NT2/D1 (cell line): Measurements from ENCODE around the gene EWSR1.

ENCODE experiments used
- DNase-seq: peaks from one replicate; pipeline ENCODE4 v3.0.0-alpha.2; 2011; ENCODE audit warnings: low read depth, low spot score
- H3K27me3 ChIP-seq: 2 replicates; pipeline ENCODE4 v1.6.0; 2011; ENCODE audit warnings: mild to moderate bottlenecking; ENCODE audit not compliant: insufficient read length, insufficient read depth
- H3K36me3 ChIP-seq: 2 replicates; pipeline ENCODE4 v1.6.1; 2011; ENCODE audit warnings: mild to moderate bottlenecking, low read length, mixed read lengths; ENCODE audit not compliant: insufficient read depth, insufficient read length
- H3K4me1 ChIP-seq: 2 replicates; pipeline ENCODE4 v1.5.1; 2011; ENCODE audit not compliant: insufficient read depth, insufficient read length
- H3K4me3 ChIP-seq: 2 replicates; pipeline ENCODE4 v1.5.1; 2011; ENCODE audit warnings: low read depth; ENCODE audit not compliant: insufficient read length
- H3K9ac ChIP-seq: 2 replicates; pipeline ENCODE4 v1.6.0; 2011; ENCODE audit warnings: low read depth; ENCODE audit not compliant: insufficient read length
- H3K9me3 ChIP-seq: 2 replicates; pipeline ENCODE4 v1.5.1; 2011; ENCODE audit warnings: mild to moderate bottlenecking, low read length; ENCODE audit not compliant: insufficient read depth
- SUZ12 ChIP-seq: IDR thresholded peaks from 2 replicates; pipeline ENCODE4 v1.6.1; 2011; ENCODE audit not compliant: insufficient read length, insufficient read depth; ENCODE audit errors: extremely low read depth
- YY1 ChIP-seq: IDR thresholded peaks from 2 replicates; pipeline ENCODE4 v1.6.1; 2011; ENCODE audit not compliant: insufficient read length, insufficient read depth
- ZNF274 ChIP-seq: IDR thresholded peaks from 2 replicates; pipeline ENCODE4 v1.6.1; 2011; ENCODE audit warnings: mild to moderate bottlenecking, low read depth, low read length

Gene EWSR1

DNA sequence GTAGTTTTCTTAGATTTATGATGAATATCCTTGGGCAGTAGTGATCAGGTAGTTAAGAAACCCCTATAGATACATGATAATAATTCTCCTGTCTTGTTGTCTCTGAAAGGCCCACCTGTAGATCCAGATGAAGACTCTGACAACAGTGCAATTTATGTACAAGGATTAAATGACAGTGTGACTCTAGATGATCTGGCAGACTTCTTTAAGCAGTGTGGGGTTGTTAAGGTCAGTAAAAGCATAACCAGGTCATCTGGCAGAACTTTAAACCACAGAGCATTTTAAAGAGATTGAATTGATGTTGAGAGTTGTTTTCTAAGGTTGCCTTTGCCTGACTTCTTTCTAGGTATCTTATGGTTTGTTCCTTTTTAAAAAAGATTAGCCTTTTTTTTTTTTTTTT, 24.3 kb downstream of the EWSR1 start:
- Histone ChIP-seq H3K4me3 (no peak overlapping the region), H3K36me3 (peaks cover 96% of the 10 kb centered on the region)

DNA sequence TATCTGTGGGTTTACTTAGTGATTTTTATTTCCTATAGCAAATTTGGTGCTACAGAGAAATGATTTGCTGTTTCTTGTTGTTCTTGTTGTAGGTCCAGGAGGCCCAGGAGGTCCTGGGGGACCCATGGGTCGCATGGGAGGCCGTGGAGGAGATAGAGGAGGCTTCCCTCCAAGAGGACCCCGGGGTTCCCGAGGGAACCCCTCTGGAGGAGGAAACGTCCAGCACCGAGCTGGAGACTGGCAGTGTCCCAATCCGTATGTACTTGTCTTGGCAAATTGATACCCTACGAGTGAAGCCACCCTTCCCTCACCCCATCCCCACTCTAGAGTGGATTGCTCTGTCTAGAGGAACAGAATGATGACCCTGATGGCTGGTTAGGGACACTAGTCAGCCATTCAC, 30.6 kb downstream of the EWSR1 start:
- H3K4me3 ChIP-seq: no peak overlapping the region
- H3K27me3 ChIP-seq: no peaks in the 10 kb centered on the region
- no peak for DNase-seq
- TF ChIP-seq SUZ12 (no peak), YY1 (no peak), ZNF274 (no peak)
- H3K4me1 ChIP-seq: no peaks in the 10 kb centered on the region
- H3K36me3 ChIP-seq: peaks cover 64% of the 10 kb centered on the region
- no peak overlapping the region for H3K9ac ChIP-seq
- H3K9me3 ChIP-seq: no peaks in the 10 kb centered on the region

More for the DNA sequence above, 24.3 kb downstream of the EWSR1 start:
- DNase-seq: no peak
- Histone ChIP-seq H3K4me1 (no peaks in the 10 kb centered on the region), H3K9me3 (no peaks in the 10 kb centered on the region), H3K9ac (no peak overlapping the region), H3K27me3 (no peaks in the 10 kb centered on the region)
- TF ChIP-seq SUZ12 (no peak), YY1 (no peak)

DNA sequence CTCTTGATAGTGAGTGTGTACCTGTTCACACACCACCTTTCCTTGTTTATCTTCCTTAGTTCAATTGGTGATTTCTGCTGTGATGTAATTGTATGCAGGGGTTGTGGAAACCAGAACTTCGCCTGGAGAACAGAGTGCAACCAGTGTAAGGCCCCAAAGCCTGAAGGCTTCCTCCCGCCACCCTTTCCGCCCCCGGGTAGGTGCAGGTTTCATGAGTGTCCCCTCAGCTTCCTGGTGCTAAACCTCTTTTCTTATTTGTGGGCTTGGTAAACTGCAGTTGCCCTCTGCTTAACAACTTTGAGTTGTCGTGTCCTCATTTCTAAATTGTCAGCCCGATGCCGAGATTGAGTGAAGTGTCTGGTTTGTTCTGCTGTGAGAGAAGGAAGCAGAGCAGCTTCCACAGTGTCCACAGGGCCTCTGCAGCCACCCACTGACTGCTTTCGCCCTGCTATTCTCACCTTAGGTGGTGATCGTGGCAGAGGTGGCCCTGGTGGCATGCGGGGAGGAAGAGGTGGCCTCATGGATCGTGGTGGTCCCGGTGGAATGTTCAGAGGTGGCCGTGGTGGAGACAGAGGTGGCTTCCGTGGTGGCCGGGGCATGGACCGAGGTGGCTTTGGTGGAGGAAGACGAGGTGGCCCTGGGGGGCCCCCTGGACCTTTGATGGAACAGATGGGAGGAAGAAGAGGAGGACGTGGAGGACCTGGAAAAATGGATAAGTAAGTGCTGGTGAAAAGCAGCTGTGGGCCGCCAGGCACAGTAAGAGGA, 31.2 kb downstream of the EWSR1 start:
- no peak for DNase-seq
- H3K9ac ChIP-seq: no peak overlapping the region
- peaks cover 60% of the 10 kb centered on the region for H3K36me3 ChIP-seq
- TF ChIP-seq YY1 (no peak), ZNF274 (no peak), SUZ12 (no peak)
- H3K4me3 ChIP-seq: no peak overlapping the region
- H3K9me3 ChIP-seq: no peaks in the 10 kb centered on the region
- no peaks in the 10 kb centered on the region for H3K27me3 ChIP-seq
- no peaks in the 10 kb centered on the region for H3K4me1 ChIP-seq

DNA sequence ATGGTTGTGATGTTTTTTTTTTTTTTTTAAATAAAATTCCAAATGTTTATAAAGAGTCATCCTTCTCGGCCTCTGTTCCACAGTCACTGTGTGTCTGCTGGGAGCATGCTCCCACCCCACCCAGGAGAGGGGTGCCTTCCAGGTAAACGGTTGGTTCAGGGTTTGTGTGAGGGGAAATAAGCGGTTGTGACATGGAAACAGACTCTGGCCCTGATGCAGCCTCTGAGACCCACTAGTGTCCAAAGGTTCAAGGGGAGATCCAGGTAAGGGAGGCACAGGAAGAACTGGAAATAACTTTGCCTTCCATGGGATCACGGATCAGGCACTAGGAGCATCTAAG, 32.4 kb downstream of the EWSR1 start:
- no peaks in the 10 kb centered on the region for H3K9me3 ChIP-seq
- no peaks in the 10 kb centered on the region for H3K27me3 ChIP-seq
- H3K36me3 ChIP-seq: peaks cover 50% of the 10 kb centered on the region
- peaks cover 5% of the 10 kb centered on the region for H3K4me1 ChIP-seq
- no peak for DNase-seq
- no peak overlapping the region for H3K9ac ChIP-seq
- TF ChIP-seq SUZ12: no peak
- no peak for TF ChIP-seq ZNF274
- no peak overlapping the region for H3K4me3 ChIP-seq

DNA sequence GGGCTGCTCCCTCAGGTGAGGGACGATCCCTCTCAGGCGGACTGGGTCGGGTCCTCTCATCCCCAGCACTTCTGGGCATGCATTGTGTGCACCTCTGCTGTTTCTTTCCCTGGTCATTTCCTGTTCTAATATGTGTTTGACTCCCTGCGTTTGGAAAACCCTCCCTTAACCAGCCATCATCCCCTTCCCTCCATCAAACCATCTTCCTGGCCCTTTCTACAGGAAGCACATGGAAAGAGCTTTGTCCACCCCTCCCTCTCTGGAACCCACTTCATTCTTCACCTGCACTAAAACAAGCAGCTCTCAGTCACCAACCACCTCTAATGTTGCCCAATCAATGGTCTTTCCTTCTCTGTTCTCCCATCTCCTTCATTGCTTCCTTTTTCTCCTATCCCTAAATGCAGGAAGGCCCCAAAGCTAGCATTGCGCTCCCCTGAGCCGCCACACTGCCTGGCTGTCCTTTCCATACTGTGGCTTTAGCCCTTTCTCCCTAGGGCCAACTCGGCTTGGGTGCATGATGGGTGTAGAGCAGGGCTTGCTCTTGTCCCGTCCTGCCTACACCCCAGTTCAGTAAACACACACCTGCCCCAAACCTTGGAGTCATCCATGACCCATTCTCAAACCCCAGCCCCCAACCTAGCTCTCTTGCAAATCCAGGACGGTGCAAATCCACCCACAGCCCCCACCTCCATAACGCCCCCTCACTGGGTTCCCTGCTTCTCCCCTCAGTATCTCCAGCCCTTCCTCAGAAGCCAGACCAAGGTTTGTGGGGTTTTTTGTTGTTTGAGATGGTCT, 32.9 kb downstream of the EWSR1 start:
- no peaks in the 10 kb centered on the region for H3K9me3 ChIP-seq
- H3K4me3 ChIP-seq: no peak overlapping the region
- no peaks in the 10 kb centered on the region for H3K27me3 ChIP-seq
- no peak for DNase-seq
- H3K9ac ChIP-seq: no peak overlapping the region
- H3K36me3 ChIP-seq: peaks cover 44% of the 10 kb centered on the region
- TF ChIP-seq YY1 (no peak), ZNF274 (no peak), SUZ12 (no peak)
- peaks cover 8% of the 10 kb centered on the region for H3K4me1 ChIP-seq

DNA sequence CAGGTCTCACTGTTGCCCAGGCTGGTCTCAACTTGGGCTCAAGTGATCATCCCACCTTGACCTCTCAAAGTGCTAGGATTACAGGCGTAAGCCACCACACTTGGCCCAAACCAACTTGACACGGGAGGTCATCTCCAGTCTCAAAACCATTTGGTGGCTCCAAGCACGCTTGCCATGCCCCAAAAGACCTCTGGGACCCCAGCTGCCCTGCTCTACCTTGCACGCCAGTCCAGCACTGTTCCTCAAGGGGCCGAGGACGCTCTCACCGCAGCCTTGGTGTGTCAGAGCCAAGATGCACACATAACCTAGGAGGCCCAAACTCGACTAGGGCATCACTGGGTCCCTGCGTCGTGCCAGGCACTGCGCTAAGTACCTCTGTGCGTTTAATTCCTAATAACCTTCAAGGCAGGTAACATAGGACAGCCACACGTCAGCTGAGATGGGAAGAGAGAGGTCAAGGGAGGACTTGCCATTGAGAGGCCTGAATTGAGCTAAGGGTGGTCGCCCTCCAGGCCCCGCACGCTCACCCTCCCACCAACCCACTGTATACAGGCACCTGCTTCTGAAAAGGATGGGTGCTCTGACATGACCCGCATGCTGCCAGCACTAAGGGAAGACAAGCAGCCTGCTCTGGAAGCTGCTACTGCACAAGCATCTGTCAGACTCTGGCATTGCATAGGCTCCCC, 33.8 kb downstream of the EWSR1 start:
- H3K9me3 ChIP-seq: no peaks in the 10 kb centered on the region
- H3K4me1 ChIP-seq: peaks cover 8% of the 10 kb centered on the region
- H3K36me3 ChIP-seq: peaks cover 35% of the 10 kb centered on the region
- H3K4me3 ChIP-seq: no peak overlapping the region
- no peaks in the 10 kb centered on the region for H3K27me3 ChIP-seq
- TF ChIP-seq ZNF274: no peak
- no peak for TF ChIP-seq YY1
- H3K9ac ChIP-seq: no peak overlapping the region
- no peak for DNase-seq

DNA sequence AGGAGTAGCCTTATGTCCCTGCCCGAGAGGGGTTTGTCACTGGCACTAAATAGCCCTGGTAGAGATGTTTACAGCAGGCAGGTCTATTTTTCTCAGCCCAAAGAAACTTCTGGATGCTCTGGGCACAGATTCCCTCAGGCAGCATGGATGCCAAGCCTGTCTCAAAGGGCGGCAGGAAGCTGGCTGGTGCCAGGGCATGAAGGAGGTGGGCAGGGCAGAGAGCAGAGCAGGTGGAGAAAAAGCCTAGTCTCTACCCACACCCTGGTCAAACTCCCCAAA, 34.3 kb downstream of the EWSR1 start:
- Histone ChIP-seq H3K9ac (no peak overlapping the region), H3K4me1 (peaks cover 8% of the 10 kb centered on the region), H3K27me3 (no peaks in the 10 kb centered on the region), H3K9me3 (no peaks in the 10 kb centered on the region), H3K36me3 (peaks cover 31% of the 10 kb centered on the region), H3K4me3 (no peak overlapping the region)
- TF ChIP-seq YY1: no peak
- DNase-seq: no peak
